Measurements from ENCODE around the gene HPS5. TPM values are rescaled to one million over a fixed set of nuclear protein-coding genes. Genes with fewer than 3 reads are reported as not detected.

Gene HPS5
- total RNA-seq, 2 donors from 2014 or later = 9.6 to 10.6 TPM

- H3K4me1 ChIP-seq = no peaks in the 10 kb centered on the region
- intact Hi-C loops (cut with DNase I) = no loop called here
- no peaks in the 10 kb centered on the region for H3K27me3 ChIP-seq
- DNase-seq = no peak
- TF ChIP-seq CTCF (IDR thresholded peaks at IDR 0.05) = no peak
- no peaks in the 10 kb centered on the region for H3K9me3 ChIP-seq
- H3K36me3 ChIP-seq = no peaks in the 10 kb centered on the region
- no peak overlapping the region for H3K4me3 ChIP-seq
- H3K9ac ChIP-seq (ENCODE audit: low read depth in 2 of 2, low read length in 2 of 2) = no peak overlapping the region
- no peak overlapping the region for H3K27ac ChIP-seq
Measured at GRCh38 chr11:18245396-18245795, 76.5 kb downstream of the HPS5 start.

GRCh38 chr11:18243783-18244362, 78.1 kb downstream of the HPS5 start:
- no peak overlapping the region for H3K4me3 ChIP-seq
- H3K36me3 ChIP-seq = no peaks in the 10 kb centered on the region
- H3K27ac ChIP-seq = no peak overlapping the region
- intact Hi-C loops (cut with DNase I) = no loop called here
- H3K27me3 ChIP-seq = no peaks in the 10 kb centered on the region
- no peaks in the 10 kb centered on the region for H3K9me3 ChIP-seq
- H3K9ac ChIP-seq (ENCODE audit: low read depth in 2 of 2, low read length in 2 of 2) = no peak overlapping the region
- peak; percentile 78 for TF ChIP-seq CTCF (IDR thresholded peaks at IDR 0.05)
- DNase-seq = peak; percentile 76
- no peaks in the 10 kb centered on the region for H3K4me1 ChIP-seq

- no peak overlapping the region for H3K27ac ChIP-seq
- intact Hi-C loops (cut with DNase I) = no loop called here
- H3K27me3 ChIP-seq = no peaks in the 10 kb centered on the region
- no peak overlapping the region for H3K9ac ChIP-seq (ENCODE audit: low read depth in 2 of 2, low read length in 2 of 2)
- no peaks in the 10 kb centered on the region for H3K9me3 ChIP-seq
- TF ChIP-seq CTCF (IDR thresholded peaks at IDR 0.05) = no peak
- no peak overlapping the region for H3K4me3 ChIP-seq
- H3K36me3 ChIP-seq = no peaks in the 10 kb centered on the region
- no peak for DNase-seq
- no peaks in the 10 kb centered on the region for H3K4me1 ChIP-seq
Measured at GRCh38 chr11:18239655-18240054, 82.3 kb downstream of the HPS5 start.

GRCh38 chr11:18236664-18237356, 85.1 kb downstream of the HPS5 start, which contains the start of gene SAA4:
Gene SAA4 (minus strand): TSS chr11:18236802. CDS start chr11:18235926, 876 bp downstream.
- Histone ChIP-seq H3K27ac (no peak within 1 kb of the TSS), H3K4me3 (no peak within 1 kb of the TSS), H3K36me3 (no peaks in the 10 kb centered on the region), H3K9ac (ENCODE audit: low read depth in 2 of 2, low read length in 2 of 2) (no peak within 1 kb of the TSS), H3K9me3 (no peaks in the 10 kb centered on the region), H3K4me1 (no peaks in the 10 kb centered on the region), H3K27me3 (no peaks in the 10 kb centered on the region)
- no peak for DNase-seq
- no peak for TF ChIP-seq CTCF (IDR thresholded peaks at IDR 0.05)
- intact Hi-C loops (cut with DNase I) = no loop called here

- no peak overlapping the region for H3K27ac ChIP-seq
- intact Hi-C loops (cut with DNase I) = no loop called here
- no peaks in the 10 kb centered on the region for H3K9me3 ChIP-seq
- no peaks in the 10 kb centered on the region for H3K36me3 ChIP-seq
- H3K27me3 ChIP-seq = no peaks in the 10 kb centered on the region
- DNase-seq = no peak
- no peak for TF ChIP-seq CTCF (IDR thresholded peaks at IDR 0.05)
- H3K9ac ChIP-seq (ENCODE audit: low read depth in 2 of 2, low read length in 2 of 2) = no peak overlapping the region
- H3K4me1 ChIP-seq = no peaks in the 10 kb centered on the region
- no peak overlapping the region for H3K4me3 ChIP-seq
Measured at GRCh38 chr11:18235394-18236334, 86.3 kb downstream of the HPS5 start.

All from colonic mucosa (tissue), 4 donors.